WTC11 (cell line): ENCODE measurements around the gene DIDO1. TPM values are rescaled to one million over a fixed set of nuclear protein-coding genes. Genes with fewer than 3 reads are reported as not detected.

Experiments used
- AR ChIP-seq: fragments of 250-450 bp; sonication (Bioruptor Pico); IDR thresholded peaks from 2 replicates; pipeline ENCODE4 v1.9.0; 2021; ENCODE audit warnings: mild to moderate bottlenecking
- ATF1 ChIP-seq: sonication (generic); formaldehyde crosslinking; IDR thresholded peaks from 2 replicates; pipeline ENCODE4 v1.8.1; 2023; ENCODE audit warnings: mild to moderate bottlenecking, moderate library complexity, missing genetic modification reagents
- ATF6 ChIP-seq: sonication (generic); formaldehyde crosslinking; IDR thresholded peaks from 2 replicates; pipeline ENCODE4 v1.8.1; 2023; ENCODE audit warnings: mild to moderate bottlenecking, missing genetic modification reagents
- CREB1 ChIP-seq: sonication (generic); formaldehyde crosslinking; IDR thresholded peaks from 2 replicates; pipeline ENCODE4 v1.8.0; 2023; ENCODE audit warnings: mild to moderate bottlenecking, missing genetic modification reagents
- GRHL2 ChIP-seq: fragments of 250-450 bp; sonication (Bioruptor Pico); IDR thresholded peaks from 2 replicates; pipeline ENCODE4 v1.8.0; 2022; ENCODE audit warnings: mild to moderate bottlenecking, moderate library complexity; ENCODE audit not compliant: insufficient replicate concordance, severe bottlenecking
- HMGA2 ChIP-seq: fragments of 250-450 bp; sonication (Bioruptor Pico); IDR thresholded peaks from 2 replicates; pipeline ENCODE4 v1.4.0; 2021; ENCODE audit warnings: mild to moderate bottlenecking, moderate library complexity
- SMAD3 ChIP-seq: sonication (generic); formaldehyde crosslinking; IDR thresholded peaks from 2 replicates; pipeline ENCODE4 v1.8.0; 2022; ENCODE audit warnings: missing genetic modification reagents, mild to moderate bottlenecking, borderline replicate concordance
- USF1 ChIP-seq: sonication (generic); formaldehyde crosslinking; IDR thresholded peaks from 2 replicates; pipeline ENCODE4 v1.8.0; 2022; ENCODE audit warnings: mild to moderate bottlenecking, missing genetic modification reagents
- ZNF671 ChIP-seq: fragments of 250-450 bp; sonication (Bioruptor Pico); IDR thresholded peaks from 2 replicates; pipeline ENCODE4 v1.8.0; 2021; ENCODE audit warnings: mild to moderate bottlenecking
- total RNA-seq: library from RNA; stranded (reverse); gene quantifications from 3 replicates; pipeline ENCODE4 v1.2.3, GENCODE V29; 2021
- TF ChIP-seq, protein P1 (sequence below): sonication (generic); formaldehyde crosslinking; IDR thresholded peaks from 2 replicates; pipeline ENCODE4 v1.8.1; 2023; ENCODE audit warnings: mild to moderate bottlenecking, missing genetic modification reagents, moderate library complexity
- TF ChIP-seq, protein P2 (sequence below): sonication (generic); formaldehyde crosslinking; conservative IDR thresholded peaks from 2 replicates; pipeline ENCODE4 v1.8.1; 2023; ENCODE audit warnings: mild to moderate bottlenecking, low read depth, missing genetic modification reagents, moderate library complexity
- TF ChIP-seq, protein P3 (sequence below): fragments of 250-450 bp; sonication (Bioruptor Pico); IDR thresholded peaks from 2 replicates; pipeline ENCODE4 v1.9.0; 2021; ENCODE audit warnings: mild to moderate bottlenecking
- TF ChIP-seq, protein P4 (sequence below): sonication (generic); formaldehyde crosslinking; IDR thresholded peaks from 2 replicates; pipeline ENCODE4 v1.8.1; 2022; ENCODE audit warnings: low read depth, mild to moderate bottlenecking, moderate library complexity, missing genetic modification reagents, borderline replicate concordance

DIDO1 gene
- total RNA-seq, 1 experiment from 2014 or later: 87.3 TPM

DNA sequence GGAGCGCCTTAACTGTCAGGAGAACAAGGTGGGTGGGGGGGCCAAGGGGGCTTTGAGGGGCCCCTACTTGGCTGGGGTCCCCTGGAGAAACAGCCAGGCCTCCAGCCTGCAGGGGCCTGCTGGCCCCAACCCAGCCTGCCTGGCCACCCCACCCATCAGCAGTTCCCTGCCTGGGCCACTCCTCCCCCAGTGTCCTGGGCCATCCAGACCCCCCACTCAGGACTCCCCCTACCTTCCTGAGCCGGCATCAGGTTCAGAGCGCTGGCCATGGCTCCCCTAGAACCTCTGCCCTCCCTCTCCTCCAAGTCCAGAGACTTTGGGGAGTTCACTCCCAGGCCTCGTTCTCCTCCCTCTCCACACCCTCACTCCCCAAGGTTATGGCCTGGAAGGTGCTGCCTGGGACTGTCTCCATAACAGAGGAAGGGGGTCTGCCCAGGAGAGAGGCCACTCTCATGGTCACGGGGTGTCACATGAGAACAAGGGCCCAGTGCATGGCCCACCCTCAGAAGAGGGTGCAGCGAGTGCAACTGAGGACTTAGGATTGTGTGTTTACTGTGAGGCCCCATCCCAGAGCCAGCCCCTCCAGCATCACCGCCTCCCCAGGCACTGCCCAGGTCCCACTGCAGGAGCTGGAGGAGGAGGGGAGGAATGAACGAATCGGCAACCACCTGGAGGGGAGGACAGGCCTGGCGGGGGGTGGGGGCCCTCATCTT, 32.2 kb upstream of the DIDO1 start (continued):
- TF ChIP-seq, protein P1, sequence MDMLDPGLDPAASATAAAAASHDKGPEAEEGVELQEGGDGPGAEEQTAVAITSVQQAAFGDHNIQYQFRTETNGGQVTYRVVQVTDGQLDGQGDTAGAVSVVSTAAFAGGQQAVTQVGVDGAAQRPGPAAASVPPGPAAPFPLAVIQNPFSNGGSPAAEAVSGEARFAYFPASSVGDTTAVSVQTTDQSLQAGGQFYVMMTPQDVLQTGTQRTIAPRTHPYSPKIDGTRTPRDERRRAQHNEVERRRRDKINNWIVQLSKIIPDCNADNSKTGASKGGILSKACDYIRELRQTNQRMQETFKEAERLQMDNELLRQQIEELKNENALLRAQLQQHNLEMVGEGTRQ (CRISPR knock-in tag): no peak
- TF ChIP-seq, protein P2, sequence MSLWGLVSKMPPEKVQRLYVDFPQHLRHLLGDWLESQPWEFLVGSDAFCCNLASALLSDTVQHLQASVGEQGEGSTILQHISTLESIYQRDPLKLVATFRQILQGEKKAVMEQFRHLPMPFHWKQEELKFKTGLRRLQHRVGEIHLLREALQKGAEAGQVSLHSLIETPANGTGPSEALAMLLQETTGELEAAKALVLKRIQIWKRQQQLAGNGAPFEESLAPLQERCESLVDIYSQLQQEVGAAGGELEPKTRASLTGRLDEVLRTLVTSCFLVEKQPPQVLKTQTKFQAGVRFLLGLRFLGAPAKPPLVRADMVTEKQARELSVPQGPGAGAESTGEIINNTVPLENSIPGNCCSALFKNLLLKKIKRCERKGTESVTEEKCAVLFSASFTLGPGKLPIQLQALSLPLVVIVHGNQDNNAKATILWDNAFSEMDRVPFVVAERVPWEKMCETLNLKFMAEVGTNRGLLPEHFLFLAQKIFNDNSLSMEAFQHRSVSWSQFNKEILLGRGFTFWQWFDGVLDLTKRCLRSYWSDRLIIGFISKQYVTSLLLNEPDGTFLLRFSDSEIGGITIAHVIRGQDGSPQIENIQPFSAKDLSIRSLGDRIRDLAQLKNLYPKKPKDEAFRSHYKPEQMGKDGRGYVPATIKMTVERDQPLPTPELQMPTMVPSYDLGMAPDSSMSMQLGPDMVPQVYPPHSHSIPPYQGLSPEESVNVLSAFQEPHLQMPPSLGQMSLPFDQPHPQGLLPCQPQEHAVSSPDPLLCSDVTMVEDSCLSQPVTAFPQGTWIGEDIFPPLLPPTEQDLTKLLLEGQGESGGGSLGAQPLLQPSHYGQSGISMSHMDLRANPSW (CRISPR knock-in tag): no peak
- TF ChIP-seq, protein P3, sequence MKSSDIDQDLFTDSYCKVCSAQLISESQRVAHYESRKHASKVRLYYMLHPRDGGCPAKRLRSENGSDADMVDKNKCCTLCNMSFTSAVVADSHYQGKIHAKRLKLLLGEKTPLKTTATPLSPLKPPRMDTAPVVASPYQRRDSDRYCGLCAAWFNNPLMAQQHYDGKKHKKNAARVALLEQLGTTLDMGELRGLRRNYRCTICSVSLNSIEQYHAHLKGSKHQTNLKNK: no peak
- no peak for TF ChIP-seq ATF1
- TF ChIP-seq GRHL2 (CRISPR knock-in tag): no peak
- TF ChIP-seq ATF6 (CRISPR knock-in tag): no peak
- TF ChIP-seq, protein P4, sequence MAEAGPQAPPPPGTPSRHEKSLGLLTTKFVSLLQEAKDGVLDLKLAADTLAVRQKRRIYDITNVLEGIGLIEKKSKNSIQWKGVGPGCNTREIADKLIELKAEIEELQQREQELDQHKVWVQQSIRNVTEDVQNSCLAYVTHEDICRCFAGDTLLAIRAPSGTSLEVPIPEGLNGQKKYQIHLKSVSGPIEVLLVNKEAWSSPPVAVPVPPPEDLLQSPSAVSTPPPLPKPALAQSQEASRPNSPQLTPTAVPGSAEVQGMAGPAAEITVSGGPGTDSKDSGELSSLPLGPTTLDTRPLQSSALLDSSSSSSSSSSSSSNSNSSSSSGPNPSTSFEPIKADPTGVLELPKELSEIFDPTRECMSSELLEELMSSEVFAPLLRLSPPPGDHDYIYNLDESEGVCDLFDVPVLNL (CRISPR knock-in tag): no peak
- TF ChIP-seq HMGA2 (CRISPR knock-in tag): no peak
- no peak for TF ChIP-seq USF1 (CRISPR knock-in tag)
- TF ChIP-seq SMAD3: no peak
- TF ChIP-seq AR (CRISPR knock-in tag): no peak
- TF ChIP-seq ZNF671 (CRISPR knock-in tag): no peak
- TF ChIP-seq CREB1 (CRISPR knock-in tag): no peak
